ENCODE results near the gene CIRBP. TPM values are rescaled to one million over a fixed set of nuclear protein-coding genes. Genes with fewer than 3 reads are reported as not detected.

CIRBP gene
- total and polyA plus RNA-seq, 9 of the 15 experiments (the other 6 are each of a cell fraction or from before 2014, with no cell fraction given), result 20.5 to 327 (median 176) TPM

DNA sequence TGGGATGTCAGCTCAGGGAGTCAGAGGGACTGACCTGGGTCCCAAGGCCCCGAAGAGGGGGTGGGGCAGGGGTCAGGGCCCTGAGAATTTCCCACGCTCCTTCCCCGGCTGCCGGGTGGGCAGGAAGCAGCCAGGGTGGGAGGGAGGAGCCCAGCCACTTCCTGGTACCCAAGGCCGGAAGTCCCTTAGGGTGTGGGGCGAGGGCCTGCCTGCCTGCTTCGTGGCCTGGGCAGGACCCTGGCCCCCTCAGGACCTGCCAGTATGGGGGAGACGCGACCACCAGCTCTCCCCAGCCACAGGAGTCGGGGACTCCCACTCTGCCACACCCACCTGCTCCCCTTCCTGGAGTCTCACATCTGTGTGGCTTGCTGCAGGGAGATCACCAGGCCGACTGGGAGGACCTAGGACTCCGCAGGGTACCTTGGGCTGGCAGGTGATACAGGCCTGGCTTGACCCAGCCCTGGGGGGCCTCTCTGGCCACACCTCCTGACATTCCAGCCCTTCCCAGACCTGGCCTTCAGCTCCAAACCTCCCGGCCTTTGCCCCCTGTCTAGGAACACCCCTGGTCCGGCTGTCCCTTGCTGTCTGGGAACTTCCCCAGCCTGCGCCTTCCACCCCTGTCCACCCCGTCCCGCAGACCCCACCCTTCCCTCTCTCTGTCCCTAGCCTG is 9.8 kb upstream of the CIRBP start (continued):
- TF ChIP-seq, protein P1, sequence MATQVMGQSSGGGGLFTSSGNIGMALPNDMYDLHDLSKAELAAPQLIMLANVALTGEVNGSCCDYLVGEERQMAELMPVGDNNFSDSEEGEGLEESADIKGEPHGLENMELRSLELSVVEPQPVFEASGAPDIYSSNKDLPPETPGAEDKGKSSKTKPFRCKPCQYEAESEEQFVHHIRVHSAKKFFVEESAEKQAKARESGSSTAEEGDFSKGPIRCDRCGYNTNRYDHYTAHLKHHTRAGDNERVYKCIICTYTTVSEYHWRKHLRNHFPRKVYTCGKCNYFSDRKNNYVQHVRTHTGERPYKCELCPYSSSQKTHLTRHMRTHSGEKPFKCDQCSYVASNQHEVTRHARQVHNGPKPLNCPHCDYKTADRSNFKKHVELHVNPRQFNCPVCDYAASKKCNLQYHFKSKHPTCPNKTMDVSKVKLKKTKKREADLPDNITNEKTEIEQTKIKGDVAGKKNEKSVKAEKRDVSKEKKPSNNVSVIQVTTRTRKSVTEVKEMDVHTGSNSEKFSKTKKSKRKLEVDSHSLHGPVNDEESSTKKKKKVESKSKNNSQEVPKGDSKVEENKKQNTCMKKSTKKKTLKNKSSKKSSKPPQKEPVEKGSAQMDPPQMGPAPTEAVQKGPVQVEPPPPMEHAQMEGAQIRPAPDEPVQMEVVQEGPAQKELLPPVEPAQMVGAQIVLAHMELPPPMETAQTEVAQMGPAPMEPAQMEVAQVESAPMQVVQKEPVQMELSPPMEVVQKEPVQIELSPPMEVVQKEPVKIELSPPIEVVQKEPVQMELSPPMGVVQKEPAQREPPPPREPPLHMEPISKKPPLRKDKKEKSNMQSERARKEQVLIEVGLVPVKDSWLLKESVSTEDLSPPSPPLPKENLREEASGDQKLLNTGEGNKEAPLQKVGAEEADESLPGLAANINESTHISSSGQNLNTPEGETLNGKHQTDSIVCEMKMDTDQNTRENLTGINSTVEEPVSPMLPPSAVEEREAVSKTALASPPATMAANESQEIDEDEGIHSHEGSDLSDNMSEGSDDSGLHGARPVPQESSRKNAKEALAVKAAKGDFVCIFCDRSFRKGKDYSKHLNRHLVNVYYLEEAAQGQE (IDR thresholded peaks at IDR 0.05; ENCODE audit: borderline replicate concordance), result no peak
- TF ChIP-seq, protein P1 (CRISPR knock-in tag; IDR thresholded peaks at IDR 0.05; ENCODE audit: low read depth), result 0 out of 2 replicates have a peak, but pooled peaks have one; percentile 67
- TF ChIP-seq NCOA6 (IDR thresholded peaks at IDR 0.05) (no peak), KLF13 (tag; IDR thresholded peaks at IDR 0.05; ENCODE audit: borderline replicate concordance, low read depth) (peak; percentile 80; the same call in 1 of the 2 replicates), ETV1 (tag; conservative IDR thresholded peaks at IDR 0.05; ENCODE audit: low read depth) (peak; percentile 89), SUPT5H (IDR thresholded peaks at IDR 0.05) (peak; percentile 91), ZNF507 (tag; conservative IDR thresholded peaks at IDR 0.05) (no peak), ESRRB (CRISPR knock-in tag; IDR thresholded peaks at IDR 0.05; ENCODE audit: borderline replicate concordance) (no peak; the same call in 1 of the 2 replicates), OTX1 (CRISPR knock-in tag; IDR thresholded peaks at IDR 0.05) (peak; percentile 15; the same call in 1 of the 2 replicates), PML (IDR thresholded peaks at IDR 0.05; ENCODE audit: low read length) (no peak), ZNF174 (CRISPR knock-in tag; IDR thresholded peaks at IDR 0.05) (no peak), ZBTB9 (CRISPR knock-in tag; IDR thresholded peaks at IDR 0.05) (no peak; the same call in none of the 2 replicates), MYBL2 (IDR thresholded peaks at IDR 0.05; ENCODE audit: low read depth) (no peak), MYBL2 (CRISPR knock-in tag; IDR thresholded peaks at IDR 0.05; ENCODE audit: borderline replicate concordance) (no peak), ERF (CRISPR knock-in tag; IDR thresholded peaks at IDR 0.05) (peak; percentile 94), NCOR1 (IDR thresholded peaks at IDR 0.05) (peak; percentile 57; the same call in 1 of the 2 replicates)
- TF ChIP-seq, protein P2, sequence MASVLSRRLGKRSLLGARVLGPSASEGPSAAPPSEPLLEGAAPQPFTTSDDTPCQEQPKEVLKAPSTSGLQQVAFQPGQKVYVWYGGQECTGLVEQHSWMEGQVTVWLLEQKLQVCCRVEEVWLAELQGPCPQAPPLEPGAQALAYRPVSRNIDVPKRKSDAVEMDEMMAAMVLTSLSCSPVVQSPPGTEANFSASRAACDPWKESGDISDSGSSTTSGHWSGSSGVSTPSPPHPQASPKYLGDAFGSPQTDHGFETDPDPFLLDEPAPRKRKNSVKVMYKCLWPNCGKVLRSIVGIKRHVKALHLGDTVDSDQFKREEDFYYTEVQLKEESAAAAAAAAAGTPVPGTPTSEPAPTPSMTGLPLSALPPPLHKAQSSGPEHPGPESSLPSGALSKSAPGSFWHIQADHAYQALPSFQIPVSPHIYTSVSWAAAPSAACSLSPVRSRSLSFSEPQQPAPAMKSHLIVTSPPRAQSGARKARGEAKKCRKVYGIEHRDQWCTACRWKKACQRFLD (CRISPR knock-in tag; IDR thresholded peaks at IDR 0.05), result no peak

All from K562 (cell line).